Panc1 (cell line): ENCODE data around the gene QPCT.

Experiments
- CTCF ChIP-seq: fragments of 450-650 bp; IDR thresholded peaks from 2 replicates; pipeline ENCODE4 v1.5.1; 2017; ENCODE audit warnings: mild to moderate bottlenecking
- REST ChIP-seq, 2 experiments: IDR thresholded peaks; 2 replicates each; pipeline ENCODE4 v1.6.1; 2011 to 2012; ENCODE audit warnings: low read depth in 2 of 2, control low read depth in 1 of 2, low read length in 1 of 2, mild to moderate bottlenecking in 1 of 2, moderate library complexity in 1 of 2; ENCODE audit not compliant: insufficient read depth in 1 of 2

DNA sequence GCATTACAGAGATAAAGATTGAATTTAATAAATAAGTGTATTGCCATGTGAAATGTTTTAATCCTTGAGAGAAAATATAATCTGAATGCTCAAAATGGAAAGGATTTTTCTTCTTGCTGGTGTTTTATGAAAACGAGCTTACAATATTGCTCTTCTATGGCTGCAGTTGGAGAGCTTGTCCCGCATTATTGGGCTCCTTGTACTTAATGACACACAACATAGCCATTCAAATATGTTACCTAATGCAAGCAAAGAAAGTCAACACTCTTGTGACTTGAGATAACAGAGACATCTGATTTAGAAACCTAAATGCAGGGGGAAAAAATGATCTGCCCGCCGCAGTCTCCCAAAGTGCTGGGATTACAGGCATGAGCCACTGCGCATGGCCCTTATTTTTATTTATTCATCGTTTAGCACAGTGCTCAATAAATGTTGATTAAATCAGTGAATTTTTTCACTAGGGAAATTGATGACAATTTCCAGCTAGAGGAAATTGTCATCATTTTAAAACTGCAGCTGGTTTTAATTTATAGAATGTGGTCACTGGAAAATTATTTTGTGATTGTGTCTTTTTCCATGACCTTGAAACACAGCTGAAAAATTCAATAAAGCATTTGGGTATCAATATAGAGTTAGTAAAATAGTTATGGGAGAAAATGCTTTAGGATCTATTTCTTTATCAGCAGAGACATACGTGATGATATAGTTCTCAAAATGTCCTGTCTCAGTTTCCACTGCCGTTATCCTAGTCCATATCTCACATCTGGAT, 17.4 kb upstream of the QPCT start:
- TF ChIP-seq CTCF (no peak), REST (IDR thresholded peaks at IDR 0.05; ENCODE audit: insufficient read depth in 1 of 2, low read depth in 2 of 2, low read length in 1 of 2) (no peak)
